MM.1S (cell line): ENCODE results near the gene GLCE.
A peak's percentile ranks its signal among the peaks of the same experiment; 100 is the strongest.

Experiments
- EZH2phosphoT487 ChIP-seq: fragments of 300-600 bp; sonication (generic); IDR thresholded peaks from 2 replicates; pipeline ENCODE4 v1.6.1; 2018; ENCODE audit warnings: antibody characterized with exemption, low read length
- TF ChIP-seq, protein P1 (sequence below): fragments of 300-600 bp; sonication (generic); IDR thresholded peaks from 2 replicates; pipeline ENCODE4 v1.5.1; 2016; ENCODE audit warnings: antibody characterized with exemption, low read length, mixed read lengths

DNA sequence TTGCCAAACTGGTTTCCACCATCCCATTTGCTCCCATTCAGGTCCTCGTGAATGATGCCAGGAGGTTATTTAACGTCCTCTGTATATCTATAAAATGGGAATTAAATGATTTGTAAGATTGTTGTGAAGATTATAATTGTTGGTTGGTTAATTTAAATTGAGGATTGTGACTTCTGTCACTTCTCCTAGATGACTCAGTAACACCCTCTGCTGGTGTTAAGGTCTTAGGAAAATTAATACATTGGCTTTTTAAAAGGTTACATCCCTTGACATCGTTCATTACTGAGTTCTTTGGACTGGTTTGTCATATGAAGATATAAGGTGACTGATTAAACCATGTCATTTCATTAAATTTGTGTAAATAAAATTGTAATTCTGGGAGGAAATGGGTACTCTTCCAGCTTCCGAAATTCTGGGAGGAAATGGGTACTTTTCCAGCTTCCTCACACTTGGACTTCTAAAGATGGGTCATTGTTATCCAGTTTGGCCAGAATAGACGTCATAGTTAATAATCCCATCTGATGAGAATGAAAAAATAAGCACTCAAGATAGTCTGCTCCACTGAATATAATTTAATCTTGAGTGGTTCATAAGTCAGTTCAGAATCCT is 105.0 kb downstream of the GLCE start:
- TF ChIP-seq, protein P1, sequence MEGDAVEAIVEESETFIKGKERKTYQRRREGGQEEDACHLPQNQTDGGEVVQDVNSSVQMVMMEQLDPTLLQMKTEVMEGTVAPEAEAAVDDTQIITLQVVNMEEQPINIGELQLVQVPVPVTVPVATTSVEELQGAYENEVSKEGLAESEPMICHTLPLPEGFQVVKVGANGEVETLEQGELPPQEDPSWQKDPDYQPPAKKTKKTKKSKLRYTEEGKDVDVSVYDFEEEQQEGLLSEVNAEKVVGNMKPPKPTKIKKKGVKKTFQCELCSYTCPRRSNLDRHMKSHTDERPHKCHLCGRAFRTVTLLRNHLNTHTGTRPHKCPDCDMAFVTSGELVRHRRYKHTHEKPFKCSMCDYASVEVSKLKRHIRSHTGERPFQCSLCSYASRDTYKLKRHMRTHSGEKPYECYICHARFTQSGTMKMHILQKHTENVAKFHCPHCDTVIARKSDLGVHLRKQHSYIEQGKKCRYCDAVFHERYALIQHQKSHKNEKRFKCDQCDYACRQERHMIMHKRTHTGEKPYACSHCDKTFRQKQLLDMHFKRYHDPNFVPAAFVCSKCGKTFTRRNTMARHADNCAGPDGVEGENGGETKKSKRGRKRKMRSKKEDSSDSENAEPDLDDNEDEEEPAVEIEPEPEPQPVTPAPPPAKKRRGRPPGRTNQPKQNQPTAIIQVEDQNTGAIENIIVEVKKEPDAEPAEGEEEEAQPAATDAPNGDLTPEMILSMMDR = peak; percentile 59
- TF ChIP-seq EZH2phosphoT487 = no peak
